Measurements from ENCODE around the gene IFNA16. TPM values are rescaled to one million over a fixed set of nuclear protein-coding genes. Genes with fewer than 3 reads are reported as not detected.
"Not testable (repeated sequence)": the region's sequence is repeated elsewhere in the genome, so short reads cannot be mapped to it uniquely, and the experiment has no call there.

The IFNA16 gene
- total RNA-seq, 1 donor from 2014 or later: not detected

DNA sequence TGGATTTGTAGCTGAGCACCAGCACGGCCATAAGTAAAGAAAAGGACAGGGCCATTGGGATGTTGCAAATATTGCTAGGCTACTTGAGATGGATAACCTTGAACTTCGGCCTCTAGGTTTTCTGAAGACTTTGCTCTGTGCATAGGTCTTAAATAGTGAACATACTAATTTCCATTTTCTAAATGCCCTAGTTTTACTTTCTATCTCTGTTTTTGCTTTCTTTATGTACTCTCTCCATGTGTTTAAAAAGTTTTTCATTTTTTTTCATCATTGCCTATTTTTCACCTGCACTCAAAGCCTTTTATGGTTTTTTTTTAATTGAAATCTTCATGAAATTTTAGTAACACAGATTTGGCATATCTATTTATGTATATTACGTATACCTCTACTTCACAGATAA lies 10.1 kb downstream of the IFNA16 start, which contains the start of gene IFNA10:
TSS of gene IFNA10 (minus strand) at position 101 of the 400 bp plus-strand sequence. CDS start at position 55, 46 bp downstream.
- intact Hi-C loops (cut with DNase I); DNase-seq (ENCODE audit: low spot score): not testable (repeated sequence)

- intact Hi-C loops (cut with DNase I): no loop called here
- no peak for DNase-seq (ENCODE audit: low spot score)
Measured at GRCh38 chr9:21205204-21205603, 11.9 kb downstream of the IFNA16 start.

- intact Hi-C loops (cut with DNase I); DNase-seq (ENCODE audit: low spot score): not testable (repeated sequence)
Measured at GRCh38 chr9:21202105-21202504, 15.0 kb downstream of the IFNA16 start, which contains the start of gene IFNA7. Gene IFNA7 (minus strand): TSS chr9:21202205. CDS start chr9:21202165, 40 bp downstream.

DNA sequence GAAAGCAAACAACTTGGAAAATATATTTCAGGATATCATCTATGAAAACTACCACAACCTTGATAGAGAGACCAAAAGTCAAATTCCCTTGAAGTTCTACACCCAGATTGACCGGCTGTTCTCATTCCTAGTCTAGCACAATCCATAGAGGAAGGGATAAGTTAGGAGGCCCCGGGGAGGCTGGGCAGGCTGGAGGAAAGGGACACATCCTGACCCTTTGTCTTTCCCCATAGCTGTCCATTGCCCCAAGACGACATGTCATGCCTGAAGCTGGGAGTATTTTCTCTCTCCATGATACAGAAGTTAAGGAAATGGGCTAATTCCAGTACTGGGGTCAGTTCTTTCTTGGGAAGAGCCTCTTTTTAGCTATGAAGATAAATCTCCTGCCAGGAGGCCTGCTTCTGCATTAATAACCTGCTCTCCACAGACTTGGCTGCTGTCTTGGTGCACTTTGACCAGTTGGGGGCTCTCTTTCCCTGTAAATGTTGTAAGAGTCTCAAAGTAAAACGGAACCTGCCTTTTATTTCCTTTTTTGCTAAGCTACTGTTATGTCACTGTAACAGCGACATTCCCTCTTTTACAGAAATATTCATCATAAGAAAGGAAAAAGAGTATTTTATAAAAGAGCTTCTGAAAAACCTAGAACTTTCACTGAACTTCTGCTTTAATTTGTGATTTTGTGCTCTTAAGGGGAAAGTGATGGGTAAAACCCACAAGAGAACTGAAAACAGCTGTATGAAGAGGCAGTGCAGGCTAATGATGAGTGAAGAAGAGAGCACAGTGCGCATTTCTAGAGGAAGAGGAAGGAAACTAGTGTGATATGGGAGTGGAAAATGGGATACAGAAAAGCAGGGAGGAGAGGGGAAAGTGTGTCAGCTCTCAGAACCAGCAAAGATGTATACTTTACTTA lies 22.0 kb downstream of the IFNA16 start:
- DNase-seq (ENCODE audit: low spot score); intact Hi-C loops (cut with DNase I): not testable (repeated sequence)

DNA sequence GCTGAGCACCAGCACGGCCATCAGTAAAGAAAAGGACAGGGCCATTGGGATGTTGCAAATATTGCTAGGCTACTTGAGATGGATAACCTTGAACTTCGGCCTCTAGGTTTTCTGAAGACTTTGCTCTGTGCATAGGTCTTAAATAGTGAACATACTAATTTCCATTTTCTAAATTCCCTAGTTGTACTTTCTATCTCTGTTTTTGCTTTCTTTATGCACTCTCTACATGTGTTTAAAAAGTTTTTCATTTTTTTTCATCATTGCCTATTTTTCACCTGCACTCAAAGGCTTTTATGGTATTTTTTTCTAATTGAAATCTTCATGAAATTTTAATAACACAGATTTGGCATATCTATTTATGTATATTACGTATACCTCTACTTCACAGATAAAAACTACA lies 29.6 kb downstream of the IFNA16 start, which contains the start of gene IFNA4:
TSS of gene IFNA4 (minus strand) at position 101 of the 400 bp plus-strand sequence. CDS start at position 45, 56 bp downstream.
- intact Hi-C loops (cut with DNase I); DNase-seq (ENCODE audit: low spot score): not testable (repeated sequence)

GRCh38 chr9:21182810-21183736 lies 34.0 kb downstream of the IFNA16 start:
- DNase-seq (ENCODE audit: low spot score); intact Hi-C loops (cut with DNase I): not testable (repeated sequence)

DNA sequence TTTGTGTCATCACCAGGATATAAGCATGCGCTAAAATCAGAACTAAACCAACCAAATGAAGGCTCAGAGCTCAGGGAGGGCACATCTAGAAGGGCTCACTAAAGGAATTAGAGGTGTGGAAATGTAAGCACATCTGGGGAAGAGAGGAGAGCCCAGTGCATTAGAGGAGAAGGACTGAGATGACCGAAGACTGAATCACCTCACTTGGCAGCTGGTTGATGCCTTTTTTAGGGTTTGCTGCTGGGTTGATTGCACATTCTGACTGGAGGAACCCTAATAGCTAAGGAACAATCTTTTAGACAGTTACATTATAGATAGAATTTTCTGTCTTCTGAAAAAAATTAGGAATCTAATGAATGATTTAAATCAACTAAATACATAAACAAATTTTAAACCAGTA lies 42.4 kb downstream of the IFNA16 start:
- intact Hi-C loops (cut with DNase I): no loop called here
- no peak for DNase-seq (ENCODE audit: low spot score)

- intact Hi-C loops (cut with DNase I): no loop called here
Measured at GRCh38 chr9:21172156-21172555, 45.0 kb downstream of the IFNA16 start.

GRCh38 chr9:21171351-21171750 lies 45.8 kb downstream of the IFNA16 start:
- intact Hi-C loops (cut with DNase I): no loop called here
- DNase-seq (ENCODE audit: low spot score): no peak

More at GRCh38 chr9:21172156-21172555, 45.0 kb downstream of the IFNA16 start:
- no peak for DNase-seq (ENCODE audit: low spot score)

- intact Hi-C loops (cut with DNase I); DNase-seq (ENCODE audit: low spot score): not testable (repeated sequence)
Measured at GRCh38 chr9:21166560-21166959, 50.6 kb downstream of the IFNA16 start, which contains the start of gene IFNA21. Gene IFNA21 (minus strand): TSS chr9:21166660. CDS start chr9:21166612, 48 bp downstream.

Other genes starting within 250 kb of the IFNA16 start
- 0.65 TPM for gene HACD4, start 185.7 kb downstream of the IFNA16 start, total RNA-seq
- not detected for gene IFNB1, start 139.4 kb downstream of the IFNA16 start, total RNA-seq
- not detected for gene IFNW1, start 75.5 kb downstream of the IFNA16 start, total RNA-seq
- not detected for gene IFNA21, start 50.7 kb downstream of the IFNA16 start, total RNA-seq
- gene IFNA4, start 29.7 kb downstream of the IFNA16 start, total RNA-seq: not detected
- gene IFNA7, start 15.1 kb downstream of the IFNA16 start, total RNA-seq: not detected
- not detected for gene IFNA10, start 10.2 kb downstream of the IFNA16 start, total RNA-seq
- not detected for gene IFNA17, start 10.9 kb upstream of the IFNA16 start, total RNA-seq
- not detected for gene IFNA14, start 22.7 kb upstream of the IFNA16 start, total RNA-seq
- not detected for gene IFNA5, start 88.0 kb upstream of the IFNA16 start, total RNA-seq
- 12.5 TPM for gene KLHL9, start 118.1 kb upstream of the IFNA16 start, total RNA-seq
- gene IFNA6, start 133.6 kb upstream of the IFNA16 start, total RNA-seq: not detected
- gene IFNA13, start 150.7 kb upstream of the IFNA16 start, total RNA-seq: not detected
- gene IFNA2, start 168.1 kb upstream of the IFNA16 start, total RNA-seq: not detected
- gene IFNA8, start 191.8 kb upstream of the IFNA16 start, total RNA-seq: not detected
- not detected for gene IFNA1, start 223.1 kb upstream of the IFNA16 start, total RNA-seq

Data from cardiac septum (tissue), 1 donor.